HFF-Myc (cell line): ENCODE results near the gene MYO3A.

Source experiments
- DNase-seq: peaks from one replicate; pipeline ENCODE4 v3.0.0-alpha.2; 2011; ENCODE audit warnings: low read depth; ENCODE audit errors: extremely low read depth
- H3K4me3 ChIP-seq: replicated peaks from 2 replicates; pipeline ENCODE4 v1.5.1; 2011; ENCODE audit warnings: low read depth, mild to moderate bottlenecking, control low read depth, low read length
- CTCF ChIP-seq: IDR thresholded peaks from 2 replicates; pipeline ENCODE4 v1.5.1; 2012; ENCODE audit warnings: mild to moderate bottlenecking, low read depth, low read length, control low read depth; ENCODE audit errors: missing control alignments

Gene MYO3A

GRCh38 chr10:25899304-25899703 is 34.7 kb upstream of the MYO3A start:
- no peak for DNase-seq
- no peak for TF ChIP-seq CTCF
- H3K4me3 ChIP-seq, result no peak overlapping the region

- H3K4me3 ChIP-seq, result no peak overlapping the region
- no peak for TF ChIP-seq CTCF
- no peak for DNase-seq
These were observed 32.8 kb upstream of the MYO3A start for GRCh38 chr10:25901199-25901598.

- H3K4me3 ChIP-seq, result no peak overlapping the region
- DNase-seq, result no peak
- TF ChIP-seq CTCF, result no peak
These were observed 32.0 kb upstream of the MYO3A start for GRCh38 chr10:25902002-25902401.

GRCh38 chr10:25907261-25907660 is 26.8 kb upstream of the MYO3A start:
- no peak for TF ChIP-seq CTCF
- H3K4me3 ChIP-seq, result no peak overlapping the region
- DNase-seq, result no peak

- TF ChIP-seq CTCF, result no peak
- no peak for DNase-seq
These were observed 21.2 kb upstream of the MYO3A start for GRCh38 chr10:25912866-25913265.

GRCh38 chr10:25914776-25915175 is 19.3 kb upstream of the MYO3A start:
- no peak overlapping the region for H3K4me3 ChIP-seq
- no peak for TF ChIP-seq CTCF
- no peak for DNase-seq

More at GRCh38 chr10:25912866-25913265, 21.2 kb upstream of the MYO3A start:
- H3K4me3 ChIP-seq, result no peak overlapping the region

- TF ChIP-seq CTCF, result no peak
- no peak for DNase-seq
- no peak overlapping the region for H3K4me3 ChIP-seq
These were observed 651 bp downstream of the MYO3A start for GRCh38 chr10:25934621-25935139.
